Fibroblast of villous mesenchyme (primary cell): ENCODE results near the gene MICAL2. TPM values are rescaled to one million over a fixed set of nuclear protein-coding genes. Genes with fewer than 3 reads are reported as not detected.

Source experiments
- DNase-seq: peaks from one replicate; pipeline ENCODE4 v3.0.0-alpha.2; 2010; ENCODE audit warnings: low read depth
- H3K4me3 ChIP-seq: 2 replicates; pipeline ENCODE4 v1.5.1; 2011; ENCODE audit warnings: low read depth, mild to moderate bottlenecking, low read length
- total RNA-seq: library from RNA; depleted of rRNA; stranded (reverse); fragments of >200 nt; gene quantifications from 2 replicates; pipeline ENCODE4 v1.2.3, GENCODE V29; 2012
- TF ChIP-seq, protein P1 (sequence below): IDR thresholded peaks from 2 replicates; pipeline ENCODE4 v1.5.1; 2012; ENCODE audit warnings: low read depth, mild to moderate bottlenecking, low read length; ENCODE audit not compliant: insufficient read depth

MICAL2 gene
- total RNA-seq, 1 donor, result 164 TPM

DNA sequence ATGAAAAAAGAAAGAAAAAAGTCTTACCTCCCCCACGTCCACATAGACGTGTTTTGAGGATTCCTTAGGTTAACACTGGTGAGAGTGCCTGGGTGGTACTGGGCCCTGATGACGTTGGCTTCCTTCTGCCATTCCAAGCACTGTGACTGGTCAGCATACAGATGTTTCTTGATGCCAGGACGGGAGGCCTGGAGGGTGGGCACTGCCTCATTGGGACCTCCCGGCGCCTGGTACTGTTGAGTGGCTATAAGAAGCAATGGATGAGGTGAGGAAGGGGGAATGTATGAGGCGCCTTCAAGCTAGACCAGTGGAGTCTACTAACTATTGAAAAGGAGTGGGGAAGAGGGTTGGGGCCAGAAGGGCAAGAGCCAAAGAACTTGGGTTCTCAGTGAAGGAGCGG is 45.3 kb downstream of the MICAL2 start:
- TF ChIP-seq, protein P1, sequence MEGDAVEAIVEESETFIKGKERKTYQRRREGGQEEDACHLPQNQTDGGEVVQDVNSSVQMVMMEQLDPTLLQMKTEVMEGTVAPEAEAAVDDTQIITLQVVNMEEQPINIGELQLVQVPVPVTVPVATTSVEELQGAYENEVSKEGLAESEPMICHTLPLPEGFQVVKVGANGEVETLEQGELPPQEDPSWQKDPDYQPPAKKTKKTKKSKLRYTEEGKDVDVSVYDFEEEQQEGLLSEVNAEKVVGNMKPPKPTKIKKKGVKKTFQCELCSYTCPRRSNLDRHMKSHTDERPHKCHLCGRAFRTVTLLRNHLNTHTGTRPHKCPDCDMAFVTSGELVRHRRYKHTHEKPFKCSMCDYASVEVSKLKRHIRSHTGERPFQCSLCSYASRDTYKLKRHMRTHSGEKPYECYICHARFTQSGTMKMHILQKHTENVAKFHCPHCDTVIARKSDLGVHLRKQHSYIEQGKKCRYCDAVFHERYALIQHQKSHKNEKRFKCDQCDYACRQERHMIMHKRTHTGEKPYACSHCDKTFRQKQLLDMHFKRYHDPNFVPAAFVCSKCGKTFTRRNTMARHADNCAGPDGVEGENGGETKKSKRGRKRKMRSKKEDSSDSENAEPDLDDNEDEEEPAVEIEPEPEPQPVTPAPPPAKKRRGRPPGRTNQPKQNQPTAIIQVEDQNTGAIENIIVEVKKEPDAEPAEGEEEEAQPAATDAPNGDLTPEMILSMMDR, result no peak
- no peak for DNase-seq
- no peak overlapping the region for H3K4me3 ChIP-seq

GRCh38 chr11:12156301-12157140 is 46.1 kb downstream of the MICAL2 start:
- DNase-seq, result no peak
- TF ChIP-seq, protein P1, result no peak
- H3K4me3 ChIP-seq, result no peak overlapping the region

- TF ChIP-seq, protein P1, result no peak
- DNase-seq, result peak; percentile 74
- H3K4me3 ChIP-seq, result no peak overlapping the region
Measured at GRCh38 chr11:12157241-12157661, 46.9 kb downstream of the MICAL2 start.

DNA sequence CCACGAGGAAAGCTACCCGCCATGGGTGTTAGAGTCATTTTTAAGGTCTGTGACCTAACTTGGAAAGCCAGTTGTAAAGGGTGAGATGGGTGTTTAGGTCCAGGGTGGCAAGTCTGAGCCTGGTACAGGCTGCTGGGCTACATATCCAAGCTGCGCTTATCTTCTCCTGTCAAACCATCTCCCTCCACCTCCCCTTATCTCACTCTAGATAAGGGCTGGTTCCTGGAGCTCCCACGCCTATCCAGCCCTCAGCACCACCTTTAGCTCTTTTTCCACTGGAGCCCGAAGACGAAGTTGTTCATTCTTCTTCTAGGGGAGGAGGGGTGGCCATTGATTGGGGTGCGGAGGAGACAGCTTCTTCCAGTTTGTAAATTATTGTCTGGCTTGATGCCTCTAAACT is 48.5 kb downstream of the MICAL2 start:
- TF ChIP-seq, protein P1, result no peak
- peak overlapping the region; percentile 2 for H3K4me3 ChIP-seq
- DNase-seq, result peak; percentile 92

- TF ChIP-seq, protein P1, result peak; percentile 4
- peak; percentile 97 for DNase-seq
- peak overlapping the region; percentile 2 for H3K4me3 ChIP-seq
Measured at GRCh38 chr11:12159351-12160099, 49.1 kb downstream of the MICAL2 start.

- no peak for DNase-seq
- H3K4me3 ChIP-seq, result no peak overlapping the region
- TF ChIP-seq, protein P1, result no peak
Measured at GRCh38 chr11:12160231-12160630, 49.8 kb downstream of the MICAL2 start.
